ENCODE measurements around the gene ACTL6B. TPM values are rescaled to one million over a fixed set of nuclear protein-coding genes. Genes with fewer than 3 reads are reported as not detected.

ACTL6B gene
- total and polyA plus RNA-seq, 2 donors (not counting 3 experiments of a cell fraction or from before 2014, with no cell fraction given), result not detected

- H3K27ac ChIP-seq (ENCODE audit: insufficient read depth, low read depth, low read length), result no peak overlapping the region
- no peak for TF ChIP-seq POLR2AphosphoS5 (IDR thresholded peaks at IDR 0.05; ENCODE audit: insufficient read depth, low read depth, low read length)
- TF ChIP-seq MAX (IDR thresholded peaks at IDR 0.05; ENCODE audit: insufficient read depth, insufficient read length), result no peak
- no peak for TF ChIP-seq JUN (IDR thresholded peaks at IDR 0.05; ENCODE audit: borderline replicate concordance, insufficient read depth, insufficient read length, low read depth)
- TF ChIP-seq GATA2 (IDR thresholded peaks at IDR 0.05; ENCODE audit: insufficient read depth, insufficient read length, low read depth, low read length), result no peak
- TF ChIP-seq POLR2A (IDR thresholded peaks at IDR 0.05; ENCODE audit: low read depth, low read length), result no peak
- TF ChIP-seq EZH2 (IDR thresholded peaks at IDR 0.05; ENCODE audit: borderline replicate concordance, low read depth, low read length, severe bottlenecking), result no peak
- no peak for TF ChIP-seq MYC (IDR thresholded peaks at IDR 0.05; ENCODE audit: low read depth, low read length)
- TF ChIP-seq FOS (IDR thresholded peaks at IDR 0.05; ENCODE audit: borderline replicate concordance, insufficient read depth, low read length), result no peak
- TF ChIP-seq CTCF (IDR thresholded peaks at IDR 0.05; ENCODE audit: extremely low read depth in 1 of 2, insufficient read depth in 1 of 2, low read depth in 1 of 2, low read length in 2 of 2), result no peak
- no peak for FAIRE-seq
- H3K4me1 ChIP-seq (ENCODE audit: control insufficient read depth, extremely low read depth, insufficient read depth, low read length), result no peaks in the 10 kb centered on the region
- no peak overlapping the region for H3K4me3 ChIP-seq (replicated peaks in 1 of 3; ENCODE audit: insufficient read depth in 1 of 3, low read depth in 1 of 3, low read length in 3 of 3)
- no peaks in the 10 kb centered on the region for H3K79me2 ChIP-seq (ENCODE audit: control insufficient read depth, insufficient read depth, low read length)
- H3K9ac ChIP-seq (replicated peaks; ENCODE audit: extremely low read depth, insufficient read depth, low read length), result no peak overlapping the region
- H3K36me3 ChIP-seq (ENCODE audit: control insufficient read depth in 2 of 2, extremely low read depth in 1 of 2, insufficient read depth in 2 of 2, low read length in 2 of 2), result no peaks in the 10 kb centered on the region
- dilution Hi-C loops (cut with MboI; ENCODE audit: extremely low pct_ligation_motif_present, low sequenced_read_pairs) (no loop called here), intact Hi-C loops (cut with micrococcal nuclease) (no loop called here)
- ChIA-PET CTCF (no interaction called here), POLR2A (no interaction called here)
- no peak overlapping the region for H2AFZ ChIP-seq (ENCODE audit: low read depth, low read length)
- no peaks in the 10 kb centered on the region for H3K9me3 ChIP-seq (replicated peaks; ENCODE audit: control insufficient read depth, insufficient read depth, low read length)
- no peak for DNase-seq (ENCODE audit: low read depth, low spot score)
- H3K4me2 ChIP-seq (ENCODE audit: insufficient read depth, low read length), result no peak overlapping the region
- no TSS peak for BruUV-seq (replicated peaks)
- H4K20me1 ChIP-seq (replicated peaks; ENCODE audit: control insufficient read depth, extremely low read depth, insufficient read depth, low read length), result no peaks in the 10 kb centered on the region
- H3K27me3 ChIP-seq (ENCODE audit: control insufficient read depth in 2 of 2, insufficient read depth in 2 of 2, low read length in 2 of 2), result peaks cover 2 to 4% of the 10 kb centered on the region in 2 experiments
- no peaks in the 10 kb centered on the region for H3K9me1 ChIP-seq (replicated peaks; ENCODE audit: control insufficient read depth, extremely low read depth, insufficient read depth, low read length)
These were observed 1.1 kb downstream of the ACTL6B start for GRCh38 chr7:100654908-100655831.
